ENCODE results near the gene HBM. TPM values are rescaled to one million over a fixed set of nuclear protein-coding genes. Genes with fewer than 3 reads are reported as not detected.
"Not testable (repeated sequence)": the region's sequence is repeated elsewhere in the genome, so short reads cannot be mapped to it uniquely, and the experiment has no call there.

HBM gene
- polyA plus RNA-seq, 1 donor, result 6.8 TPM

DNA sequence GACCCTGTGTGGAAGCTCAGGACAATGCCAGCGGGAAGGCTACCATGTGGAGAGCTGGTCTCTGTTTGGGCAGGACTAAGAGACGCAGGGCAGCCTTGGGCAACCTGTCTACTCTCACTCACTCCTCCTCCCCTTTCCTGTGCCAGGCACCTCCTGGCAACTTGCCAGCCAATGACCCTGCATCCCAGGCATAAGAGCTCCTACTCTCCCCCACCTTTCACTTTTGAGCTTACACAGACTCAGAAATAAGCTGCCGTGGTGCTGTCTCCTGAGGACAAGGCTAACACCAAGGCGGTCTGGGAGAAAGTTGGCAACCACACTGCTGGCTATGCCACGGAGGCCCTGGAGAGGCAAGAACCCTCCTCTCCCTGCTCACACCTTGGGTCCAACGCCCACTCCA is 2.6 kb downstream of the HBM start:
- DNase-seq (ENCODE audit: low read depth), result no peak

DNA sequence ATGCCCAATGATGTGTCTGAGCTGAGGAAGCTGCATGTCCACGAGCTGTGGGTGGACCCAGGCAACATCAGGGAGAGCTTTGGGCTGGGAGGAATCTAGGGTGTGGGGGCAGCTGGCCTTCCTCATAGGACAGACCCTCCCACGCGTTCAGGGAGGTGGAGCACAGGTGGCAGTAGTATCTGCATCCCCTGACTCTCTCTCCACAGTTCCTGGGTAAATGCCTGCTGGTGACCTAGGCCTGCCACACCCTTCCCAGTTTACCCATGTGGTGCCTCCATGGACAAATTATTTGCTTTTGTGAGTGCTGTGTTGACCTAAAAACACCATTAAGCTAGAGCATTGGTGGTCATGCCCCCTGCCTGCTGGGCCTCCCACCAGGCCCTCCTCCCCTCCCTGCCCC is 3.2 kb downstream of the HBM start:
- DNase-seq (ENCODE audit: low read depth), result no peak

DNA sequence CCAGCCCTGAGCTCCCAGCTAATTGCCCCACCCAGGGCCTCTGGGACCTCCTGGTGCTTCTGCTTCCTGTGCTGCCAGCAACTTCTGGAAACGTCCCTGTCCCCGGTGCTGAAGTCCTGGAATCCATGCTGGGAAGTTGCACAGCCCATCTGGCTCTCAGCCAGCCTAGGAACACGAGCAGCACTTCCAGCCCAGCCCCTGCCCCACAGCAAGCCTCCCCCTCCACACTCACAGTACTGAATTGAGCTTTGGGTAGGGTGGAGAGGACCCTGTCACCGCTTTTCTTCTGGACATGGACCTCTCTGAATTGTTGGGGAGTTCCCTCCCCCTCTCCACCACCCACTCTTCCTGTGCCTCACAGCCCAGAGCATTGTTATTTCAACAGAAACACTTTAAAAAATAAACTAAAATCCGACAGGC is 4.3 kb downstream of the HBM start:
- DNase-seq (ENCODE audit: low read depth), result not testable (repeated sequence)

- no peak for DNase-seq (ENCODE audit: low read depth)
Measured at GRCh38 chr16:170788-171187, 5.0 kb downstream of the HBM start.

- not testable (repeated sequence) for DNase-seq (ENCODE audit: low read depth)
Measured at GRCh38 chr16:172374-172941, 6.7 kb downstream of the HBM start, which contains the start of gene HBA2. Gene HBA2, plus strand, starts transcription at chr16:172876. Its CDS starts 37 bp downstream, at chr16:172913.

GRCh38 chr16:173211-173854 is 7.6 kb downstream of the HBM start:
- DNase-seq (ENCODE audit: low read depth), result not testable (repeated sequence)

- not testable (repeated sequence) for DNase-seq (ENCODE audit: low read depth)
Measured at GRCh38 chr16:173928-174769, 8.4 kb downstream of the HBM start.

- no peak for DNase-seq (ENCODE audit: low read depth)
Measured at GRCh38 chr16:175011-175949, 9.5 kb downstream of the HBM start.

- DNase-seq (ENCODE audit: low read depth), result not testable (repeated sequence)
Measured at GRCh38 chr16:176006-176405, 10.2 kb downstream of the HBM start.

- DNase-seq (ENCODE audit: low read depth), result not testable (repeated sequence)
Measured at GRCh38 chr16:176477-177382, 11.0 kb downstream of the HBM start, which contains the start of gene HBA1. Gene HBA1, plus strand, starts transcription at chr16:176680. Its CDS starts 37 bp downstream, at chr16:176717.

DNA sequence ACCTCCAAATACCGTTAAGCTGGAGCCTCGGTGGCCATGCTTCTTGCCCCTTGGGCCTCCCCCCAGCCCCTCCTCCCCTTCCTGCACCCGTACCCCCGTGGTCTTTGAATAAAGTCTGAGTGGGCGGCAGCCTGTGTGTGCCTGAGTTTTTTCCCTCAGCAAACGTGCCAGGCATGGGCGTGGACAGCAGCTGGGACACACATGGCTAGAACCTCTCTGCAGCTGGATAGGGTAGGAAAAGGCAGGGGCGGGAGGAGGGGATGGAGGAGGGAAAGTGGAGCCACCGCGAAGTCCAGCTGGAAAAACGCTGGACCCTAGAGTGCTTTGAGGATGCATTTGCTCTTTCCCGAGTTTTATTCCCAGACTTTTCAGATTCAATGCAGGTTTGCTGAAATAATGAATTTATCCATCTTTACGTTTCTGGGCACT is 11.6 kb downstream of the HBM start:
- DNase-seq (ENCODE audit: low read depth), result no peak

DNA sequence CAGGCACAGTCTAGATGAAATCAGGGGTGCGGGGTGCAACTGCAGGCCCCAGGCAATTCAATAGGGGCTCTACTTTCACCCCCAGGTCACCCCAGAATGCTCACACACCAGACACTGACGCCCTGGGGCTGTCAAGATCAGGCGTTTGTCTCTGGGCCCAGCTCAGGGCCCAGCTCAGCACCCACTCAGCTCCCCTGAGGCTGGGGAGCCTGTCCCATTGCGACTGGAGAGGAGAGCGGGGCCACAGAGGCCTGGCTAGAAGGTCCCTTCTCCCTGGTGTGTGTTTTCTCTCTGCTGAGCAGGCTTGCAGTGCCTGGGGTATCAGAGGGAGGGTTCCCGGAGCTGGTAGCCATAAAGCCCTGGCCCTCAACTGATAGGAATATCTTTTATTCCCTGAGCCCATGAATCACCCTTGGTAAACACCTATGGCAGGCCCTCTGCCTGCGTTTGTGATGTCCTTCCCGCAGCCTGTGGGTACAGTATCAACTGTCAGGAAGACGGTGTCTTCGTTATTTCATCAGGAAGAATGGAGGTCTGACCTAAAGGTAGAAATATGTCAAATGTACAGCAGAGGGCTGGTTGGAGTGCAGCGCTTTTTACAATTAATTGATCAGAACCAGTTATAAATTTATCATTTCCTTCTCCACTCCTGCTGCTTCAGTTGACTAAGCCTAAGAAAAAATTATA is 12.3 kb downstream of the HBM start:
- no peak for DNase-seq (ENCODE audit: low read depth)

DNA sequence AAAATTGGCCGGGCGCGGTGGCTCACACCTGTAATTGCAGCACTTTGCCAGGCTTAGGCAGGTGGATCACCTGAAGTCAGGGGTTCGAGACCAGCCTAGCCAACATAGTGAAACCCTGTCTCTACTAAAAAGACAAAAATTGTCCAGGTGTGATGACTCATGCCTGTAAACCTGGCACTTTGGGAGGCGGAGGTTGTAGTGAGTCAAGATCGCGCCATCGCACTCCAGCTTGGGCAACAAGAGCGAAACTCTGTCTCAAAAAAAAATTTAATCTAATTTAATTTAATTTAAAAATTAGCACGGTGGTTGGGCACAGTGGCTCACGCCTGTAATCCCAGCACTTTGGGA is 12.9 kb downstream of the HBM start:
- no peak for DNase-seq (ENCODE audit: low read depth)

- no peak for DNase-seq (ENCODE audit: low read depth)
Measured at GRCh38 chr16:179211-180092, 13.7 kb downstream of the HBM start.

DNA sequence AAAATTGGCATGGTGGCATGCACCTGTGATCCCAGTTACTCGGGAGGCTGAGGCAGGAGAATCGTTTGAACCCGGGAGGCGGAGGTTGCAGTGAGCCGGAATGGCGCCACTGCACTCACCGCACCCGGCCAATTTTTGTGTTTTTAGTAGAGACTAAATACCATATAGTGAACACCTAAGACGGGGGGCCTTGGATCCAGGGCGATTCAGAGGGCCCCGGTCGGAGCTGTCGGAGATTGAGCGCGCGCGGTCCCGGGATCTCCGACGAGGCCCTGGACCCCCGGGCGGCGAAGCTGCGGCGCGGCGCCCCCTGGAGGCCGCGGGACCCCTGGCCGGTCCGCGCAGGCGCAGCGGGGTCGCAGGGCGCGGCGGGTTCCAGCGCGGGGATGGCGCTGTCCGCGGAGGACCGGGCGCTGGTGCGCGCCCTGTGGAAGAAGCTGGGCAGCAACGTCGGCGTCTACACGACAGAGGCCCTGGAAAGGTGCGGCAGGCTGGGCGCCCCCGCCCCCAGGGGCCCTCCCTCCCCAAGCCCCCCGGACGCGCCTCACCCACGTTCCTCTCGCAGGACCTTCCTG is 14.4 kb downstream of the HBM start, which contains the start of gene HBQ1:
HBQ1 (plus strand) TSS at position 359 of the 575 bp plus-strand sequence; CDS start at position 387, 28 bp downstream.
- no peak for DNase-seq (ENCODE audit: low read depth)

GRCh38 chr16:180681-181564 is 15.1 kb downstream of the HBM start:
- DNase-seq (ENCODE audit: low read depth), result no peak

DNA sequence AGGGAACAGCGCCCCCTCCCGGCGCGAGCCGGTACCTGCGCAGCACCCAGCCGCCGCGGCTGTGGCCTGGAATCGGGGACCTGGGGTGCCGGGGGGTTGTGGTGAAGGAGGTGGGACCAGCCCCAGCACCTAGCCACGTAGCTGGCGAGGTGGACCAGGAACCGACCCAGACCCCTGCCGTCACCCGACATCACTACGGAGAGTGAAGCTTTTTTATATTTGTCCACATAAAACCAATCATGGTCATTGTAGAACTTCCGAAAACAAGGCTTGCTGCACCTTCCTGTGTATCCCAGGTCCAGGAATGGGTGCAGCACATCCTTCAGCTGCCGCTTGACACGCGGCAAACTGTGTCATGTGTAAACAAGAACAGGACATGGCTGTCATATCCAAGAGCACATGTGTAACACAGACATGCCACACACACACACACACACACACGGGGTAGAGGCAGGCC is 15.8 kb downstream of the HBM start:
- no peak for DNase-seq (ENCODE audit: low read depth)

Data from forelimb muscle (tissue), 1 donor.